Activated CD8-positive, alpha-beta memory T cell treated with anti-CD3 and anti-CD28 coated beads, Interleukin-2, amount 10 ng/mL, durations not matched to agents 7 days and 5 days (primary cell): ENCODE measurements around the gene CTDSP2. TPM values are rescaled to one million over a fixed set of nuclear protein-coding genes. Genes with fewer than 3 reads are reported as not detected.
A peak's percentile ranks its signal among the peaks of the same experiment; 100 is the strongest.

Source experiments
- ATAC-seq: fragments of 150-1000 bp; cut with Tn5 transposase; one replicate; pipeline ENCODE4 v1.10.0; 2021; ENCODE audit warnings: moderate library complexity
- CTCF ChIA-PET: fragments of 350-600 bp; sonication (Branson Sonifier 250); formaldehyde crosslinking; loops from one replicate; lab custom pipeline; 2021; ENCODE audit warnings: antibody characterized with exemption; lab: Charles Lee
- DNase-seq: peaks from one replicate; pipeline ENCODE4 v3.0.0-alpha.2; 2020
- H3K27ac Mint-ChIP-seq: one replicate; pipeline ENCODE4 v1.8.0; 2021; ENCODE audit warnings: mild to moderate bottlenecking, mixed read lengths
- H3K27me3 Mint-ChIP-seq: one replicate; pipeline ENCODE4 v1.8.0; 2021; ENCODE audit warnings: mixed read lengths
- H3K36me3 Mint-ChIP-seq: one replicate; pipeline ENCODE4 v1.8.0; 2021; ENCODE audit warnings: mild to moderate bottlenecking, mixed read lengths
- H3K4me1 Mint-ChIP-seq: one replicate; pipeline ENCODE4 v1.8.0; 2021; ENCODE audit warnings: mixed read lengths
- H3K4me3 Mint-ChIP-seq: one replicate; pipeline ENCODE4 v1.8.0; 2021; ENCODE audit warnings: mild to moderate bottlenecking, moderate library complexity, mixed read lengths
- H3K9me3 Mint-ChIP-seq: one replicate; pipeline ENCODE4 v1.8.0; 2022; ENCODE audit warnings: low read depth, mixed read lengths
- total RNA-seq, 2 experiments: library from RNA; stranded (reverse); gene quantifications; one replicate each; pipeline ENCODE4 v1.2.3, GENCODE V29; 2021

The CTDSP2 gene
- total RNA-seq, 2 experiments from 2014 or later, result 76.2 to 103 TPM

GRCh38 chr12:57844709-57845477 lies 1.6 kb downstream of the CTDSP2 start:
- Mint-ChIP-seq H3K27me3 (peaks cover 15% of the 10 kb centered on the region), H3K27ac (peak overlapping the region; percentile 63), H3K4me1 (peaks cover 44% of the 10 kb centered on the region), H3K36me3 (peaks cover 2% of the 10 kb centered on the region), H3K9me3 (no peaks in the 10 kb centered on the region), H3K4me3 (peak overlapping the region; percentile 74)
- DNase-seq, result peak; percentile 57
- CTCF ChIA-PET, result interaction anchor here (0.8 to 6.4 kb wide), 12 partner anchors 8 to 85 kb away, joined by 3 to 44 read pairs (median 4); partner anchors contain the start of gene AVIL
- peak; percentile 7 for ATAC-seq

GRCh38 chr12:57842342-57843294 lies 3.9 kb downstream of the CTDSP2 start:
- H3K27ac Mint-ChIP-seq, result no peak overlapping the region
- H3K4me1 Mint-ChIP-seq, result peaks cover 65% of the 10 kb centered on the region
- H3K36me3 Mint-ChIP-seq, result peaks cover 2% of the 10 kb centered on the region
- ATAC-seq (no peak), DNase-seq (no peak)
- CTCF ChIA-PET, result interaction anchor here (0.7 to 6.4 kb wide), 5 partner anchors 10 to 86 kb away, joined by 3 to 44 read pairs (median 5); partner anchors contain the start of gene TSFM
- no peak overlapping the region for H3K4me3 Mint-ChIP-seq
- peaks cover under 1% of the 10 kb centered on the region for H3K27me3 Mint-ChIP-seq
- H3K9me3 Mint-ChIP-seq, result no peaks in the 10 kb centered on the region

- H3K4me3 Mint-ChIP-seq, result no peak overlapping the region
- H3K27ac Mint-ChIP-seq, result no peak overlapping the region
- H3K4me1 Mint-ChIP-seq, result peaks cover 72% of the 10 kb centered on the region
- H3K27me3 Mint-ChIP-seq, result no peaks in the 10 kb centered on the region
- DNase-seq, result no peak
- H3K9me3 Mint-ChIP-seq, result no peaks in the 10 kb centered on the region
- no peak for ATAC-seq
- CTCF ChIA-PET, result interaction anchor here (4.5 kb wide), 1 partner anchor 62 kb away, joined by 42 read pairs; no protein-coding TSS in a partner anchor
- H3K36me3 Mint-ChIP-seq, result peaks cover 2% of the 10 kb centered on the region
Measured at GRCh38 chr12:57841445-57841844, 5.1 kb downstream of the CTDSP2 start.

- Mint-ChIP-seq H3K4me1 (peaks cover 79% of the 10 kb centered on the region), H3K36me3 (peaks cover 2% of the 10 kb centered on the region), H3K9me3 (no peaks in the 10 kb centered on the region), H3K4me3 (no peak overlapping the region), H3K27ac (no peak overlapping the region), H3K27me3 (no peaks in the 10 kb centered on the region)
- CTCF ChIA-PET, result interaction anchor here (1.0 kb wide), 1 partner anchor 64 kb away, joined by 3 read pairs; no protein-coding TSS in a partner anchor
- no peak for DNase-seq
- ATAC-seq, result no peak
Measured at GRCh38 chr12:57840726-57841125, 5.8 kb downstream of the CTDSP2 start.

- CTCF ChIA-PET, result interaction anchor here (1.0 kb wide), 1 partner anchor 65 kb away, joined by 3 read pairs; no protein-coding TSS in a partner anchor
- no peaks in the 10 kb centered on the region for H3K9me3 Mint-ChIP-seq
- ATAC-seq (no peak), DNase-seq (no peak)
- H3K27ac Mint-ChIP-seq, result no peak overlapping the region
- peaks cover 2% of the 10 kb centered on the region for H3K36me3 Mint-ChIP-seq
- H3K4me3 Mint-ChIP-seq, result no peak overlapping the region
- H3K4me1 Mint-ChIP-seq, result peaks cover 84% of the 10 kb centered on the region
- H3K27me3 Mint-ChIP-seq, result no peaks in the 10 kb centered on the region
Measured at GRCh38 chr12:57839996-57840395, 6.5 kb downstream of the CTDSP2 start.

- no peaks in the 10 kb centered on the region for H3K36me3 Mint-ChIP-seq
- DNase-seq (peak; percentile 67), ATAC-seq (peak; percentile 65)
- no peaks in the 10 kb centered on the region for H3K27me3 Mint-ChIP-seq
- H3K4me3 Mint-ChIP-seq, result peak overlapping the region; percentile 12
- no peaks in the 10 kb centered on the region for H3K9me3 Mint-ChIP-seq
- CTCF ChIA-PET, result interaction anchor here (1.4 to 7.7 kb wide), 5 partner anchors 9 to 73 kb away, joined by 3 to 56 read pairs (median 8); partner anchors contain the start of genes CTDSP2 and TSFM
- H3K4me1 Mint-ChIP-seq, result peaks cover 86% of the 10 kb centered on the region
- H3K27ac Mint-ChIP-seq, result peak overlapping the region; percentile 84
Measured at GRCh38 chr12:57838594-57839302, 7.8 kb downstream of the CTDSP2 start.

GRCh38 chr12:57837864-57838562 lies 8.5 kb downstream of the CTDSP2 start:
- no peak for DNase-seq
- H3K4me3 Mint-ChIP-seq, result no peak overlapping the region
- H3K27ac Mint-ChIP-seq, result peak overlapping the region; percentile 84

GRCh38 chr12:57836442-57837375 lies 9.8 kb downstream of the CTDSP2 start:
- ATAC-seq, result peak; percentile 59
- Mint-ChIP-seq H3K9me3 (no peaks in the 10 kb centered on the region), H3K36me3 (no peaks in the 10 kb centered on the region), H3K27ac (peak overlapping the region; percentile 89), H3K4me3 (peak overlapping the region; percentile 51), H3K4me1 (peaks cover 84% of the 10 kb centered on the region), H3K27me3 (no peaks in the 10 kb centered on the region)
- peak; percentile 75 for DNase-seq
- CTCF ChIA-PET, result interaction anchor here (0.8 to 7.7 kb wide), 15 partner anchors 7 to 80 kb away, joined by 3 to 56 read pairs (median 4); partner anchors contain the start of genes EEF1AKMT3, METTL1 and TSFM

More at GRCh38 chr12:57837864-57838562, 8.5 kb downstream of the CTDSP2 start:
- no peaks in the 10 kb centered on the region for H3K9me3 Mint-ChIP-seq
- peak; percentile 38 for ATAC-seq
- H3K27me3 Mint-ChIP-seq, result no peaks in the 10 kb centered on the region
- CTCF ChIA-PET, result interaction anchor here (1.4 to 7.7 kb wide), 7 partner anchors 9 to 81 kb away, joined by 3 to 56 read pairs (median 8); partner anchors contain the start of genes CTDSP2 and TSFM
- no peaks in the 10 kb centered on the region for H3K36me3 Mint-ChIP-seq
- H3K4me1 Mint-ChIP-seq, result peaks cover 86% of the 10 kb centered on the region

- DNase-seq (no peak), ATAC-seq (no peak)
- Mint-ChIP-seq H3K4me1 (peaks cover 79% of the 10 kb centered on the region), H3K36me3 (no peaks in the 10 kb centered on the region), H3K27me3 (no peaks in the 10 kb centered on the region), H3K4me3 (no peak overlapping the region), H3K9me3 (no peaks in the 10 kb centered on the region), H3K27ac (peak overlapping the region; percentile 89)
- CTCF ChIA-PET, result interaction anchor here (0.9 to 7.7 kb wide), 10 partner anchors 8 to 76 kb away, joined by 3 to 56 read pairs (median 4); no protein-coding TSS in a partner anchor
Measured at GRCh38 chr12:57835366-57836288, 10.9 kb downstream of the CTDSP2 start.

GRCh38 chr12:57834086-57834876 lies 12.2 kb downstream of the CTDSP2 start:
- no peak overlapping the region for H3K4me3 Mint-ChIP-seq
- no peak for ATAC-seq
- CTCF ChIA-PET, result interaction anchor here (1.9 to 7.7 kb wide), 4 partner anchors 11 to 73 kb away, joined by 7 to 68 read pairs (median 50); partner anchors contain the start of gene CTDSP2

More at GRCh38 chr12:57834086-57834876, 12.2 kb downstream of the CTDSP2 start:
- no peak for DNase-seq
- Mint-ChIP-seq H3K27ac (peak overlapping the region; percentile 59), H3K36me3 (no peaks in the 10 kb centered on the region), H3K27me3 (no peaks in the 10 kb centered on the region), H3K4me1 (peaks cover 76% of the 10 kb centered on the region), H3K9me3 (no peaks in the 10 kb centered on the region)
